HepG2 (cell line): Measurements from ENCODE around the gene SYT8. TPM values are rescaled to one million over a fixed set of nuclear protein-coding genes. Genes with fewer than 3 reads are reported as not detected.

Source experiments
- ARNT2 ChIP-seq: sonication (generic); formaldehyde crosslinking; IDR thresholded peaks from 2 replicates; pipeline ENCODE4 v1.8.0; 2022; ENCODE audit warnings: mild to moderate bottlenecking, low read depth, missing genetic modification reagents, moderate library complexity
- GABPA ChIP-seq, 2 experiments: IDR thresholded peaks; 2 replicates each; pipeline ENCODE4 v1.6.1; 2011 to 2016; ENCODE audit warnings: low read depth in 2 of 2, low read length in 1 of 2, missing biosample characterization in 1 of 2, missing genetic modification characterization in 1 of 2
- HCFC1 ChIP-seq: fragments of 150-350 bp; IDR thresholded peaks from 2 replicates; pipeline ENCODE4 v1.6.1; 2014; ENCODE audit warnings: low read depth, low read length
- HNF1A ChIP-seq, 2 experiments: sonication (generic) in 1 of 2; formaldehyde crosslinking in 1 of 2; IDR thresholded peaks; 2 replicates each; pipeline versions ENCODE4 v1.4.0 to v1.6.1; 2016 to 2020; ENCODE audit warnings: borderline replicate concordance in 1 of 2, low read depth in 1 of 2, mild to moderate bottlenecking in 1 of 2, missing genetic modification reagents in 1 of 2
- JARID2 ChIP-seq: sonication (generic); formaldehyde crosslinking; IDR thresholded peaks from 2 replicates; pipeline ENCODE4 v1.8.1; 2023; ENCODE audit warnings: missing genetic modification reagents, inconsistent platforms; ENCODE audit not compliant: insufficient replicate concordance
- KLF6 ChIP-seq: IDR thresholded peaks from 2 replicates; pipeline ENCODE4 v1.8.0; 2016; ENCODE audit warnings: missing biosample characterization, missing genetic modification reagents
- ONECUT2 ChIP-seq: sonication (generic); formaldehyde crosslinking; IDR thresholded peaks from 2 replicates; pipeline ENCODE4 v1.4.0; 2020; ENCODE audit warnings: missing genetic modification reagents
- POLR2G ChIP-seq: fragments of 200-400 bp; formaldehyde crosslinking; IDR thresholded peaks from 2 replicates; pipeline ENCODE4 v1.6.1; 2018; ENCODE audit warnings: mild to moderate bottlenecking, low read depth, low read length, moderate library complexity
- SMARCE1 ChIP-seq: fragments of 450-650 bp; IDR thresholded peaks from 2 replicates; pipeline ENCODE4 v1.6.1; 2017; ENCODE audit warnings: borderline replicate concordance
- SMYD3 ChIP-seq: sonication (generic); formaldehyde crosslinking; IDR thresholded peaks from 2 replicates; pipeline ENCODE4 v1.8.1; 2023; ENCODE audit warnings: mild to moderate bottlenecking, missing genetic modification reagents
- THAP9 ChIP-seq: sonication (generic); formaldehyde crosslinking; IDR thresholded peaks from 2 replicates; pipeline ENCODE4; 2020; ENCODE audit warnings: missing genetic modification reagents, mild to moderate bottlenecking, borderline replicate concordance
- ZBTB33 ChIP-seq: sonication (generic); formaldehyde crosslinking; IDR thresholded peaks from 2 replicates; pipeline ENCODE4 v1.4.0; 2020; ENCODE audit warnings: missing genetic modification reagents
- ZFX ChIP-seq: sonication (generic); formaldehyde crosslinking; IDR thresholded peaks from 2 replicates; pipeline ENCODE4 v1.4.0; 2020; ENCODE audit warnings: mild to moderate bottlenecking, low read depth, missing genetic modification reagents, moderate library complexity
- ZFY ChIP-seq: sonication (generic); formaldehyde crosslinking; IDR thresholded peaks from 2 replicates; pipeline ENCODE4 v1.4.0; 2020; ENCODE audit warnings: missing genetic modification reagents
- ZNF274 ChIP-seq: sonication (generic); formaldehyde crosslinking; IDR thresholded peaks from 2 replicates; pipeline ENCODE4 v1.5.1; 2020; ENCODE audit warnings: mild to moderate bottlenecking, missing genetic modification reagents
- ZNF691 ChIP-seq: sonication (generic); formaldehyde crosslinking; IDR thresholded peaks from 2 replicates; pipeline ENCODE4 v1.4.0; 2020; ENCODE audit warnings: missing genetic modification reagents, low read depth, mild to moderate bottlenecking, borderline replicate concordance
- ZNF850 ChIP-seq: sonication (generic); formaldehyde crosslinking; conservative IDR thresholded peaks from 2 replicates; pipeline ENCODE4 v1.9.0; 2021; ENCODE audit warnings: mild to moderate bottlenecking, missing genetic modification reagents
- polyA plus RNA-seq, 8 experiments: library from polyadenylated mRNA; depleted of rRNA in 3 of 8; stranded (reverse) in 7 of 8; unstranded in 1 of 8; fragments of >200 nt; fragmentation: Illumina TruSeq in 4 of 8; extraction: Trizol in 4 of 8; gene quantifications; 2 replicates each; pipeline versions ENCODE4 v1.2.1 to v1.2.3, GENCODE V29; 2011 to 2016; ENCODE audit warnings: low read depth in 4 of 8, missing spikeins in 1 of 8, mixed read lengths in 1 of 8; ENCODE audit not compliant: insufficient read depth in 1 of 8
- total RNA-seq, 5 experiments: library from RNA; depleted of rRNA; stranded (reverse); fragments of >200 nt; fragmentation: Illumina TruSeq; extraction: Trizol; gene quantifications; 2 replicates each; pipeline ENCODE4 v1.2.3, GENCODE V29; 2016; ENCODE audit warnings: low read depth in 1 of 5

SYT8 gene
- total and polyA plus RNA-seq, 2 of the 13 experiments (the other 11 are each of a cell fraction or from before 2014, with no cell fraction given), result 0.60 to 2.3 TPM

GRCh38 chr11:1839924-1840779 is 5.4 kb downstream of the SYT8 start (continued):
- TF ChIP-seq HNF1A (IDR thresholded peaks at IDR 0.05; ENCODE audit: low read depth) (no peak), HNF1A (CRISPR knock-in tag; IDR thresholded peaks at IDR 0.05; ENCODE audit: borderline replicate concordance) (no peak), GABPA (IDR thresholded peaks at IDR 0.05; ENCODE audit: low read depth, low read length) (no peak), GABPA (CRISPR knock-in tag; IDR thresholded peaks at IDR 0.05; ENCODE audit: low read depth) (no peak), ONECUT2 (CRISPR knock-in tag) (no peak), HCFC1 (no peak), ZNF691 (CRISPR knock-in tag) (no peak), SMYD3 (CRISPR knock-in tag) (no peak), ZNF850 (CRISPR knock-in tag) (no peak), POLR2G (no peak), THAP9 (CRISPR knock-in tag) (no peak), ZNF274 (CRISPR knock-in tag) (0 out of 2 replicates have a peak, but pooled peaks have one; percentile 36), ZFY (CRISPR knock-in tag) (no peak; the same call in 1 of the 2 replicates), ARNT2 (CRISPR knock-in tag) (no peak), KLF6 (CRISPR knock-in tag) (no peak), JARID2 (no peak), SMARCE1 (no peak), ZBTB33 (peak; percentile 90), ZFX (CRISPR knock-in tag) (peak; percentile 38)
